PFSK-1 (cell line): Measurements from ENCODE around the gene CENPT.

ENCODE experiments used
- POLR2AphosphoS5 ChIP-seq: IDR thresholded peaks from 2 replicates; pipeline ENCODE4 v1.6.1; 2012; ENCODE audit warnings: low read depth, mild to moderate bottlenecking, control low read depth, low read length, moderate library complexity
- REST ChIP-seq, 2 experiments: IDR thresholded peaks; 2 replicates each; pipeline versions ENCODE4 v1.6.1 to v1.8.0; 2011 to 2012; ENCODE audit warnings: low read depth in 2 of 2, low read length in 2 of 2, control low read depth in 1 of 2, inconsistent platforms in 1 of 2, mild to moderate bottlenecking in 1 of 2, moderate library complexity in 1 of 2; ENCODE audit not compliant: insufficient read depth in 1 of 2

- TF ChIP-seq POLR2AphosphoS5: no peak
- TF ChIP-seq REST (IDR thresholded peaks at IDR 0.05; ENCODE audit: insufficient read depth in 1 of 2, low read depth in 2 of 2, low read length in 2 of 2): no peak
Observed at GRCh38 chr16:67892375-67892774, 44.9 kb upstream of the CENPT start.
